Suprapubic skin (tissue), 4 donors: ENCODE results near the gene PTX4. TPM values are rescaled to one million over a fixed set of nuclear protein-coding genes. Genes with fewer than 3 reads are reported as not detected.
A peak's percentile ranks its signal among the peaks of the same experiment; 100 is the strongest.

Experiments used
- DNase-seq, 2 donors: peaks; one replicate each; pipeline ENCODE4 v3.0.0-alpha.2; 2019; ENCODE audit warnings: low spot score in 2 of 2
- H3K27ac ChIP-seq: fragments of 200-600 bp; sonication (generic); one replicate; pipeline ENCODE4 v1.5.1; 2019
- H3K27me3 ChIP-seq: fragments of 200-600 bp; sonication (generic); one replicate; pipeline ENCODE4 v1.5.1; 2019
- H3K36me3 ChIP-seq: fragments of 200-600 bp; sonication (generic); one replicate; pipeline ENCODE4 v1.5.1; 2019
- H3K4me1 ChIP-seq: fragments of 200-600 bp; sonication (generic); one replicate; pipeline ENCODE4 v1.5.1; 2019
- H3K4me3 ChIP-seq: fragments of 200-600 bp; sonication (generic); one replicate; pipeline ENCODE4 v1.5.1; 2019; ENCODE audit warnings: mild to moderate bottlenecking
- H3K9me3 ChIP-seq: fragments of 200-600 bp; sonication (generic); one replicate; pipeline ENCODE4 v1.5.1; 2019
- CTCF ChIP-seq, 2 donors: fragments of 200-600 bp in 1 of 2; fragments of 450-650 bp in 1 of 2; sonication (generic) in 1 of 2; IDR thresholded peaks; one replicate each; pipeline ENCODE4 v1.5.1; 2016 to 2019; ENCODE audit warnings: antibody characterized with exemption in 2 of 2, mild to moderate bottlenecking in 1 of 2, moderate library complexity in 1 of 2
- EP300 ChIP-seq: sonication (generic); formaldehyde crosslinking; IDR thresholded peaks from one replicate; pipeline ENCODE4 v1.6.1; 2017; ENCODE audit warnings: antibody characterized with exemption
- POLR2A ChIP-seq, 2 donors: fragments of 450-650 bp; IDR thresholded peaks; one replicate each; pipeline ENCODE4 v1.6.1; 2017; ENCODE audit warnings: antibody characterized with exemption in 2 of 2, mild to moderate bottlenecking in 2 of 2, moderate library complexity in 2 of 2
- POLR2AphosphoS5 ChIP-seq, 3 donors: sonication (generic); formaldehyde crosslinking; IDR thresholded peaks; one replicate each; pipeline ENCODE4 v1.6.1; 2017; ENCODE audit warnings: antibody characterized with exemption in 3 of 3
- WGBS: methylation state at CpG from one replicate; pipeline ENCODE4 v1.1.5; 2018; 5-methylcytosine and 5-hydroxymethylcytosine counted together
- total RNA-seq, 4 donors: library from RNA; depleted of rRNA; stranded (reverse); fragments of >200 nt; gene quantifications; one replicate each; pipeline ENCODE4 v1.1.0, GENCODE V29; 2016

The PTX4 gene
- total RNA-seq, 4 donors from 2014 or later: not detected

GRCh38 chr16:1495889-1496262 lies 7.1 kb upstream of the PTX4 start:
- WGBS: 94% methylated on average over 16 of the region's 25 CpGs
- H3K4me3 ChIP-seq: no peak overlapping the region
- H3K9me3 ChIP-seq: no peaks in the 10 kb centered on the region
- peaks cover 53% of the 10 kb centered on the region for H3K36me3 ChIP-seq
- no peak for DNase-seq
- no peak for TF ChIP-seq POLR2AphosphoS5 (IDR thresholded peaks at IDR 0.05)
- TF ChIP-seq POLR2A (IDR thresholded peaks at IDR 0.05): no peak
- TF ChIP-seq EP300: no peak
- TF ChIP-seq CTCF (IDR thresholded peaks at IDR 0.05): no peak
- H3K27ac ChIP-seq: no peak overlapping the region
- H3K27me3 ChIP-seq: no peaks in the 10 kb centered on the region
- peaks cover 25% of the 10 kb centered on the region for H3K4me1 ChIP-seq

- peak in 1 of 2 donors; percentile 62 for DNase-seq
- no peaks in the 10 kb centered on the region for H3K27me3 ChIP-seq
- H3K4me1 ChIP-seq: peaks cover 25% of the 10 kb centered on the region
- no peak for TF ChIP-seq EP300
- H3K4me3 ChIP-seq: no peak overlapping the region
- no peak overlapping the region for H3K27ac ChIP-seq
- WGBS: 91% methylated on average over 13 of the region's 39 CpGs
- H3K36me3 ChIP-seq: peaks cover 48% of the 10 kb centered on the region
- no peaks in the 10 kb centered on the region for H3K9me3 ChIP-seq
These were observed 6.6 kb upstream of the PTX4 start for GRCh38 chr16:1495211-1495888.

- Histone ChIP-seq H3K9me3 (no peaks in the 10 kb centered on the region), H3K4me1 (peaks cover 25% of the 10 kb centered on the region), H3K4me3 (peak overlapping the region; percentile 68), H3K36me3 (peaks cover 41% of the 10 kb centered on the region), H3K27ac (no peak overlapping the region), H3K27me3 (no peaks in the 10 kb centered on the region)
- WGBS: 67% methylated on average over 9 of the region's 13 CpGs
- no peak for TF ChIP-seq POLR2A (IDR thresholded peaks at IDR 0.05)
- TF ChIP-seq POLR2AphosphoS5 (IDR thresholded peaks at IDR 0.05): no peak
- TF ChIP-seq CTCF (IDR thresholded peaks at IDR 0.05): no peak
- no peak for TF ChIP-seq EP300
- DNase-seq: peak in 1 of 2 donors; percentile 64
These were observed 6.0 kb upstream of the PTX4 start for GRCh38 chr16:1494711-1495110.

GRCh38 chr16:1494129-1494640 lies 5.4 kb upstream of the PTX4 start:
- H3K4me3 ChIP-seq: peak overlapping the region; percentile 68
- H3K9me3 ChIP-seq: no peaks in the 10 kb centered on the region
- TF ChIP-seq CTCF (IDR thresholded peaks at IDR 0.05) (peak; percentile 3 to 37), POLR2AphosphoS5 (IDR thresholded peaks at IDR 0.05) (no peak)
- WGBS: no CpG with 5 or more reads among the region's 25 CpGs
- no peaks in the 10 kb centered on the region for H3K27me3 ChIP-seq
- H3K27ac ChIP-seq: no peak overlapping the region
- peaks cover 25% of the 10 kb centered on the region for H3K4me1 ChIP-seq
- H3K36me3 ChIP-seq: peaks cover 36% of the 10 kb centered on the region
- DNase-seq: peak; percentile 80 to 84

- DNase-seq: peak in 1 of 2 donors; percentile 78
- WGBS: 0% methylated on average over 4 of the region's 30 CpGs
- H3K27ac ChIP-seq: peak overlapping the region; percentile 88
- TF ChIP-seq POLR2AphosphoS5 (IDR thresholded peaks at IDR 0.05): no peak
- no peak for TF ChIP-seq EP300
- TF ChIP-seq CTCF (IDR thresholded peaks at IDR 0.05): no peak
- no peaks in the 10 kb centered on the region for H3K27me3 ChIP-seq
- H3K4me1 ChIP-seq: peaks cover 25% of the 10 kb centered on the region
- H3K4me3 ChIP-seq: peak overlapping the region; percentile 68
- peaks cover 31% of the 10 kb centered on the region for H3K36me3 ChIP-seq
- H3K9me3 ChIP-seq: no peaks in the 10 kb centered on the region
These were observed 5.0 kb upstream of the PTX4 start for GRCh38 chr16:1493746-1494094.
